K562 (cell line): Measurements from ENCODE around the gene POPDC3. TPM values are rescaled to one million over a fixed set of nuclear protein-coding genes. Genes with fewer than 3 reads are reported as not detected.

Source experiments
- ATAC-seq: fragments of 200-7000 bp; cut with Tn5 transposase; 3 replicates; pipeline ENCODE4 v1.9.1; 2020; ENCODE audit warnings: moderate library complexity
- BruUV-seq: library from RNA; stranded (reverse); fragments of 400-500 nt; replicated peaks from 2 replicates; lab custom pipeline; 2021; lab: Mats Ljungman, UMichigan
- CTCF ChIA-PET: fragments of 300-600 bp; formaldehyde crosslinking; extraction: SDS; loops from one replicate; lab custom pipeline; 2021; ENCODE audit warnings: low intra/inter-chr PET ratio; lab: Yijun Ruan, JAX
- POLR2A ChIA-PET: fragments of 300-600, 350-650 bp; sonication (Branson Sonifier 250); formaldehyde crosslinking; extraction: SDS; loops from one replicate; lab custom pipeline; 2021; ENCODE audit warnings: antibody characterized with exemption, inconsistent platforms; lab: Yijun Ruan, JAX
- DNase-seq, 4 experiments: peaks; one replicate each; pipeline versions ENCODE4 v3.0.0 to v3.0.0-alpha.2; 2011 to 2018; ENCODE audit warnings: low spot score in 3 of 4, mixed read lengths in 3 of 4; ENCODE audit errors: extremely low read depth in 1 of 4
- FAIRE-seq: peaks from 2 replicates; lab custom pipeline; 2011; peaks lifted over from hg19 to GRCh38; lab: Jason Lieb, UNC
- H2AFZ ChIP-seq: 2 replicates; pipeline ENCODE4 v1.6.0; 2011; ENCODE audit warnings: low read depth, low read length, control low read depth, inconsistent platforms
- H3K27ac ChIP-seq: fragments of 200-600 bp; 3 replicates; pipeline ENCODE4 v1.8.0; 2011; ENCODE audit warnings: low read depth, mild to moderate bottlenecking, control low read depth, inconsistent platforms, low read length, moderate library complexity, mixed read lengths; ENCODE audit errors: extremely low read depth
- H3K27me3 ChIP-seq, 2 experiments: fragments of 300-600 bp in 1 of 2; 2 replicates in 1 of 2; 3 replicates in 1 of 2; pipeline versions ENCODE4 v1.6.0 to v1.8.0; 2011; ENCODE audit warnings: inconsistent platforms in 2 of 2, low read length in 2 of 2, mild to moderate bottlenecking in 1 of 2, mixed read lengths in 1 of 2, moderate library complexity in 1 of 2; ENCODE audit not compliant: control insufficient read depth in 2 of 2, insufficient read depth in 2 of 2
- H3K36me3 ChIP-seq: fragments of 300-600 bp; 3 replicates; pipeline ENCODE4 v1.8.0; 2011; ENCODE audit warnings: mild to moderate bottlenecking, low read length, inconsistent platforms; ENCODE audit not compliant: control insufficient read depth, insufficient read depth
- H3K4me1 ChIP-seq, 2 experiments: fragments of 200-600 bp in 1 of 2; replicated peaks in 1 of 2; 2 replicates in 1 of 2; 3 replicates in 1 of 2; pipeline versions ENCODE4 v1.5.1 to v1.8.0; 2011; ENCODE audit warnings: inconsistent platforms in 2 of 2, low read length in 2 of 2, mild to moderate bottlenecking in 1 of 2, mixed read lengths in 1 of 2, moderate library complexity in 1 of 2; ENCODE audit not compliant: control insufficient read depth in 2 of 2, insufficient read depth in 2 of 2
- H3K4me2 ChIP-seq: 2 replicates; pipeline ENCODE4 v1.6.1; 2011; ENCODE audit warnings: low read length, control low read depth, inconsistent platforms, mixed read lengths; ENCODE audit not compliant: insufficient read depth
- H3K4me3 ChIP-seq: fragments of 200-600 bp; sonication (generic), shearing (Covaris generic); 2 replicates; pipeline ENCODE4 v1.5.1; 2016; ENCODE audit warnings: control low read depth, inconsistent platforms
- H3K79me2 ChIP-seq: fragments of 200-600 bp; 3 replicates; pipeline ENCODE4 v1.8.0; 2011; ENCODE audit warnings: low read length, inconsistent platforms; ENCODE audit not compliant: control insufficient read depth, insufficient read depth
- H3K9ac ChIP-seq, 2 experiments: 2 replicates each; pipeline versions ENCODE4 v1.6.0 to v1.6.1; 2011; ENCODE audit warnings: low read depth in 2 of 2, low read length in 2 of 2, control low read depth in 1 of 2, inconsistent platforms in 1 of 2, mild to moderate bottlenecking in 1 of 2, mixed read lengths in 1 of 2; ENCODE audit not compliant: insufficient read depth in 1 of 2
- H3K9me1 ChIP-seq: one replicate; pipeline ENCODE4 v1.6.0; 2011; ENCODE audit warnings: inconsistent platforms, mild to moderate bottlenecking, low read length, moderate library complexity; ENCODE audit not compliant: control insufficient read depth, insufficient read depth
- H3K9me3 ChIP-seq: replicated peaks from 2 replicates; pipeline ENCODE4 v1.5.1; 2011; ENCODE audit warnings: low read depth, low read length, inconsistent platforms; ENCODE audit not compliant: control insufficient read depth, insufficient read depth
- H4K20me1 ChIP-seq: replicated peaks from 2 replicates; pipeline ENCODE4 v1.6.1; 2011; ENCODE audit warnings: low read length, inconsistent platforms, mixed read lengths; ENCODE audit not compliant: control insufficient read depth, insufficient read depth
- DMBX1 ChIP-seq: fragments of 250-450 bp; sonication (Bioruptor Pico); IDR thresholded peaks from 2 replicates; pipeline ENCODE4 v1.8.0; 2022; ENCODE audit warnings: inconsistent platforms, mild to moderate bottlenecking, moderate library complexity, borderline replicate concordance
- HMGN3 ChIP-seq: IDR thresholded peaks from 2 replicates; pipeline ENCODE4 v1.6.1; 2011; ENCODE audit warnings: borderline replicate concordance, low read depth, mild to moderate bottlenecking, mixed read lengths, low read length; ENCODE audit not compliant: insufficient read length; ENCODE audit errors: extremely low read depth
- MBD2 ChIP-seq: sonication (generic); IDR thresholded peaks from 2 replicates; pipeline ENCODE4 v1.6.1; 2016; ENCODE audit warnings: low read depth, borderline replicate concordance
- MXD1 ChIP-seq: fragments of 250-450 bp; sonication (Bioruptor Pico); IDR thresholded peaks from 2 replicates; pipeline ENCODE4 v1.8.0; 2021; ENCODE audit warnings: borderline replicate concordance, mild to moderate bottlenecking, moderate library complexity; ENCODE audit not compliant: poor library complexity, severe bottlenecking
- NONO ChIP-seq, 2 experiments: fragments of 200-400 bp in 1 of 2; fragments of 450-650 bp in 1 of 2; formaldehyde crosslinking in 1 of 2; IDR thresholded peaks; 2 replicates each; pipeline ENCODE4 v1.6.1; 2017; ENCODE audit warnings: low read depth in 2 of 2, mild to moderate bottlenecking in 2 of 2, moderate library complexity in 2 of 2, low read length in 1 of 2
- PRMT5 ChIP-seq: sonication (generic); formaldehyde crosslinking; IDR thresholded peaks from 2 replicates; pipeline ENCODE4 v1.5.0; 2020; ENCODE audit warnings: missing genetic modification reagents
- RERE ChIP-seq: sonication (generic); formaldehyde crosslinking; IDR thresholded peaks from 2 replicates; pipeline ENCODE4 v1.8.0; 2023; ENCODE audit warnings: missing genetic modification reagents, mild to moderate bottlenecking, borderline replicate concordance
- RUNX1 ChIP-seq: sonication (generic); IDR thresholded peaks from 2 replicates; pipeline ENCODE4 v1.6.1; 2016; ENCODE audit warnings: antibody characterized with exemption, low read depth
- THRB ChIP-seq: fragments of 450-650 bp; formaldehyde crosslinking; conservative IDR thresholded peaks from 2 replicates; pipeline ENCODE4 v1.4.0; 2022; ENCODE audit warnings: mild to moderate bottlenecking, missing genetic modification characterization
- ZBTB33 ChIP-seq: sonication (generic); formaldehyde crosslinking; IDR thresholded peaks from 2 replicates; pipeline ENCODE4 v1.8.1; 2023; ENCODE audit warnings: mild to moderate bottlenecking, missing genetic modification reagents
- in situ Hi-C: fragments of 300-500 bp; cut with MboI; formaldehyde crosslinking; loops from 4 replicates; pipeline ENCODE4 v1.15.0; 2018; ENCODE audit warnings: inconsistent platforms, mixed read lengths
- intact Hi-C: fragments of 100-400 bp; cut with micrococcal nuclease; formaldehyde crosslinking; loops from 2 replicates; pipeline ENCODE4 v1.14.2; 2022
- polyA plus RNA-seq, 8 experiments: library from polyadenylated mRNA; depleted of rRNA in 4 of 8; stranded (reverse) in 5 of 8; unstranded in 3 of 8; fragments of >200 nt; fragmentation: Nextera tagmentation in 2 of 8; fragmentation: Illumina TruSeq in 1 of 8; extraction: Ambion mirVana in 2 of 8; extraction: Trizol in 1 of 8; gene quantifications; 2 replicates each; pipeline versions ENCODE4 v1.2.1 to v1.2.3, GENCODE V29; 2011 to 2014; ENCODE audit warnings: inconsistent platforms in 1 of 8, missing spikeins in 1 of 8
- total RNA-seq, 7 experiments: library from RNA; depleted of rRNA in 6 of 7; stranded (reverse); fragments of >200 nt in 6 of 7; fragmentation: Illumina TruSeq in 2 of 7; extraction: Trizol in 2 of 7; gene quantifications; 2 replicates each; pipeline versions ENCODE4 v1.2.1 to v1.2.3, GENCODE V29; 2011 to 2021; ENCODE audit warnings: low replicate concordance in 1 of 7

POPDC3 gene
- total and polyA plus RNA-seq, 9 of the 15 experiments (the other 6 are each of a cell fraction or from before 2014, with no cell fraction given) = 4.0 to 11.8 (median 5.4) TPM

GRCh38 chr6:105152880-105153279 is 26.9 kb downstream of the POPDC3 start:
- no peaks in the 10 kb centered on the region for H4K20me1 ChIP-seq
- BruUV-seq = no TSS peak
- no peak overlapping the region for H3K4me3 ChIP-seq
- H2AFZ ChIP-seq = no peak overlapping the region
- CTCF ChIA-PET = no interaction called here
- H3K36me3 ChIP-seq = no peaks in the 10 kb centered on the region
- ATAC-seq (no peak), FAIRE-seq (no peak), DNase-seq (no peak)
- TF ChIP-seq MXD1 (no peak), MBD2 (no peak), DMBX1 (no peak), ZBTB33 (CRISPR knock-in tag) (no peak), PRMT5 (CRISPR knock-in tag) (no peak), RUNX1 (no peak), RERE (CRISPR knock-in tag) (no peak), THRB (CRISPR knock-in tag) (no peak), NONO (IDR thresholded peaks at IDR 0.05; ENCODE audit: low read depth in 2 of 2, low read length in 1 of 2) (no peak), HMGN3 (no peak)
- intact Hi-C loops (no loop called here), in situ Hi-C loops (no loop called here)
- no peak overlapping the region for H3K27ac ChIP-seq
- no peaks in the 10 kb centered on the region for H3K79me2 ChIP-seq
- no peaks in the 10 kb centered on the region for H3K4me1 ChIP-seq
- H3K4me2 ChIP-seq = no peak overlapping the region
- no peaks in the 10 kb centered on the region for H3K9me1 ChIP-seq
- H3K27me3 ChIP-seq = peaks cover 0 to 19% of the 10 kb centered on the region in 2 experiments; a peak in 2 of 5 replicates
- H3K9me3 ChIP-seq = no peaks in the 10 kb centered on the region
- POLR2A ChIA-PET = interaction anchor here (1.8 kb wide), 1 partner anchor 11 kb away, joined by 8 read pairs; no protein-coding TSS in a partner anchor
- no peak overlapping the region for H3K9ac ChIP-seq
